ENCODE data around the gene SCAMP4. TPM values are rescaled to one million over a fixed set of nuclear protein-coding genes. Genes with fewer than 3 reads are reported as not detected.
"Not testable (repeated sequence)": the region's sequence is repeated elsewhere in the genome, so short reads cannot be mapped to it uniquely, and the experiment has no call there.

SCAMP4 gene
- polyA plus RNA-seq, 1 of the 3 experiments (the other 2 are of a cell fraction), result 30.0 TPM

DNA sequence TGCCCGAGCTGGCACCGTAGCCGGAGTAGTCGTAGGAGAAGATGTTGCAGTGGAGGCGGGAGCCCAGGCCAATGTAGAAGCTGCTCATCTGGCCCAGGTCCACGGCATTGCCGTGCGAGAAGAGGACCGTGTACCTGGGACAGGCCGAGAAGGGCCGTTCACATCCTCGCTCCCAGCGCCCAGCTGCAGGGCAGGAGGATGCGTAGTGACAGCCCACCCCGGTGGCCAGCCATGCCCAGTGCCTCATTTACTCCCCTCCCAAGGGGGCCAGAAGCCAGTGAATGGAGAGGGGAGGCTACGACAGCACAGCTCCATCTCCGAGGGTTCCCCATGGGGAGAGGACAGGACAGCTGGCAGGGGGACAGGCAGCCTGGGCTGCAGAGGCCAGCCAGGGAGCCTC is 25.2 kb upstream of the SCAMP4 start:
- H3K4me2 ChIP-seq; H3K4me3 ChIP-seq (ENCODE audit: low read depth in 2 of 2, low read length in 1 of 2); POLR2A ChIA-PET; H3F3A ChIP-seq (replicated peaks; ENCODE audit: insufficient read depth); H3K27me3 ChIP-seq (ENCODE audit: insufficient read depth); H3K9ac ChIP-seq; H2AFZ ChIP-seq (ENCODE audit: low read depth); CTCF ChIA-PET; H3K9me3 ChIP-seq; H3K9me2 ChIP-seq; H3K36me3 ChIP-seq (replicated peaks in 1 of 2; ENCODE audit: control insufficient read depth in 1 of 2, insufficient read depth in 2 of 2, low read length in 1 of 2); DNase-seq; H3K27ac ChIP-seq (ENCODE audit: low read depth in 2 of 2, low read length in 1 of 2): not testable (repeated sequence)
- Histone ChIP-seq H4K20me1 (ENCODE audit: insufficient read depth) (peaks cover 48% of the 10 kb centered on the region), H3K79me2 (ENCODE audit: insufficient read depth) (peaks cover 54% of the 10 kb centered on the region), H3K4me1 (ENCODE audit: control insufficient read depth in 1 of 2, insufficient read depth in 2 of 2, low read depth in 1 of 2, low read length in 1 of 2) (peaks cover 6 to 29% of the 10 kb centered on the region in 2 experiments; a peak in 1 of 4 replicates)
- WGBS (ENCODE audit: low lambda C conversion rate), result 95% methylated on average over 16 of the region's 17 CpGs

DNA sequence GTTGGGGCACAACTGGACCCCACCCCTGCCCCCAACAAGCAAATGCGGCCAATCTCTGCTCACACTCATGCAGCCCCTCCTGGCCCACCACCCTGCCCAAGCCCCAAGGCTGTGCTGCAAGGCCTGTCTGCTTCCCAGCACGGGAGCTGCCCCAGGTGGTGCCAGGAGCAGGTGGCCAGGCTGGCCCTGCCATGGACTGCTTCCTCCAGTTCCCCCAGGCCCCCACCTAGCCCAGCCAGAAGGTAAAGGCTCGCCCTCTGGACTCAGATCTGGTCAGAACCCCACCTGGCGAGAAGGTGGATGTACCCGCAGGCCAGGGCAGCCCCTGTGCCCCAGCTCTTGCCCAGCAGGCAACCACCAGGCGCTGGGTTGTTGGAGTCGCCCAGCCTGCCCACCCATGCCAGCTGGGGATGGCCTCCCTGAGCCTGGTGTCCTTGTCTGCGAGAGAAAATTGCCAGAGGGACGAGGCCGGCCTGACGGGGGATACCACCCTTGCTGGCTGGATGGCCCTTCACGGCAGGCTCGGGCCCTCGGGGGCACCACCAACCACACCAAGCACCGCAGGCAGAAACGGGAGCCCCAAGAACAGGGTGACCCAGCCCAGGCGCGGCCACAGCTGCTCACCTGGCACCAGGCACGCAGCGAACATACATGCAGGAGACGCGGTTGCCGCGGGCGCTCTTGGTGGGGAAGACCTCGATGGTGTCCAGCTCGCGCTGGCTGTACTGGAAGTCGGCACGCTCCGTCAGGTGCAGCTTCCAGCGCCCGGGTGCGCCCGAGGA is 24.4 kb upstream of the SCAMP4 start:
- POLR2A ChIA-PET, result no interaction called here
- Histone ChIP-seq H3K9me3 (no peaks in the 10 kb centered on the region), H3K36me3 (replicated peaks in 1 of 2; ENCODE audit: control insufficient read depth in 1 of 2, insufficient read depth in 2 of 2, low read length in 1 of 2) (peaks cover 0 to 7% of the 10 kb centered on the region in 2 experiments), H3F3A (replicated peaks; ENCODE audit: insufficient read depth) (no peaks in the 10 kb centered on the region), H3K4me3 (ENCODE audit: low read depth in 2 of 2, low read length in 1 of 2) (no peak overlapping the region), H3K4me2 (no peak overlapping the region), H3K4me1 (ENCODE audit: control insufficient read depth in 1 of 2, insufficient read depth in 2 of 2, low read depth in 1 of 2, low read length in 1 of 2) (peaks cover 6 to 29% of the 10 kb centered on the region in 2 experiments; a peak in 1 of 4 replicates), H3K9me2 (no peaks in the 10 kb centered on the region), H3K27me3 (ENCODE audit: insufficient read depth) (no peaks in the 10 kb centered on the region), H3K9ac (no peak overlapping the region), H2AFZ (ENCODE audit: low read depth) (no peak overlapping the region), H4K20me1 (ENCODE audit: insufficient read depth) (peaks cover 40% of the 10 kb centered on the region), H3K27ac (ENCODE audit: low read depth in 2 of 2, low read length in 1 of 2) (no peak overlapping the region), H3K79me2 (ENCODE audit: insufficient read depth) (peaks cover 46% of the 10 kb centered on the region)
- CTCF ChIA-PET, result no interaction called here
- DNase-seq, result no peak
- WGBS (ENCODE audit: low lambda C conversion rate), result 100% methylated on average over 12 of the region's 35 CpGs
- TF ChIP-seq TEAD4 (IDR thresholded peaks at IDR 0.05; ENCODE audit: borderline replicate concordance, insufficient read depth) (no peak), RFX5 (IDR thresholded peaks at IDR 0.05; ENCODE audit: low read length) (no peak), SIN3A (IDR thresholded peaks at IDR 0.05; ENCODE audit: borderline replicate concordance, low read depth, low read length) (no peak), YY1 (IDR thresholded peaks at IDR 0.05; ENCODE audit: low read depth) (no peak), TCF12 (IDR thresholded peaks at IDR 0.05) (no peak), GABPA (IDR thresholded peaks at IDR 0.05; ENCODE audit: low read depth) (no peak), EZH2phosphoT487 (IDR thresholded peaks at IDR 0.05; ENCODE audit: borderline replicate concordance, low read depth) (no peak), MXI1 (IDR thresholded peaks at IDR 0.05; ENCODE audit: low read depth, low read length) (no peak), GATA2 (CRISPR knock-in tag; IDR thresholded peaks at IDR 0.05) (no peak), POLR2AphosphoS5 (IDR thresholded peaks at IDR 0.05; ENCODE audit: low read depth, low read length) (no peak), RAD21 (IDR thresholded peaks at IDR 0.05; ENCODE audit: low read length) (no peak), FOXM1 (IDR thresholded peaks at IDR 0.05; ENCODE audit: low read depth) (no peak)
- TF ChIP-seq, protein P1, sequence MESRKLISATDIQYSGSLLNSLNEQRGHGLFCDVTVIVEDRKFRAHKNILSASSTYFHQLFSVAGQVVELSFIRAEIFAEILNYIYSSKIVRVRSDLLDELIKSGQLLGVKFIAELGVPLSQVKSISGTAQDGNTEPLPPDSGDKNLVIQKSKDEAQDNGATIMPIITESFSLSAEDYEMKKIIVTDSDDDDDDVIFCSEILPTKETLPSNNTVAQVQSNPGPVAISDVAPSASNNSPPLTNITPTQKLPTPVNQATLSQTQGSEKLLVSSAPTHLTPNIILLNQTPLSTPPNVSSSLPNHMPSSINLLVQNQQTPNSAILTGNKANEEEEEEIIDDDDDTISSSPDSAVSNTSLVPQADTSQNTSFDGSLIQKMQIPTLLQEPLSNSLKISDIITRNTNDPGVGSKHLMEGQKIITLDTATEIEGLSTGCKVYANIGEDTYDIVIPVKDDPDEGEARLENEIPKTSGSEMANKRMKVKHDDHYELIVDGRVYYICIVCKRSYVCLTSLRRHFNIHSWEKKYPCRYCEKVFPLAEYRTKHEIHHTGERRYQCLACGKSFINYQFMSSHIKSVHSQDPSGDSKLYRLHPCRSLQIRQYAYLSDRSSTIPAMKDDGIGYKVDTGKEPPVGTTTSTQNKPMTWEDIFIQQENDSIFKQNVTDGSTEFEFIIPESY (IDR thresholded peaks at IDR 0.05; ENCODE audit: borderline replicate concordance, low read depth), result no peak
- TF ChIP-seq, protein P2, sequence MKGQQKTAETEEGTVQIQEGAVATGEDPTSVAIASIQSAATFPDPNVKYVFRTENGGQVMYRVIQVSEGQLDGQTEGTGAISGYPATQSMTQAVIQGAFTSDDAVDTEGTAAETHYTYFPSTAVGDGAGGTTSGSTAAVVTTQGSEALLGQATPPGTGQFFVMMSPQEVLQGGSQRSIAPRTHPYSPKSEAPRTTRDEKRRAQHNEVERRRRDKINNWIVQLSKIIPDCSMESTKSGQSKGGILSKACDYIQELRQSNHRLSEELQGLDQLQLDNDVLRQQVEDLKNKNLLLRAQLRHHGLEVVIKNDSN (IDR thresholded peaks at IDR 0.05; ENCODE audit: borderline replicate concordance, low read depth), result no peak
- TF ChIP-seq, protein P3, sequence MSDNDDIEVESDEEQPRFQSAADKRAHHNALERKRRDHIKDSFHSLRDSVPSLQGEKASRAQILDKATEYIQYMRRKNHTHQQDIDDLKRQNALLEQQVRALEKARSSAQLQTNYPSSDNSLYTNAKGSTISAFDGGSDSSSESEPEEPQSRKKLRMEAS (IDR thresholded peaks at IDR 0.05; ENCODE audit: low read depth), result no peak
- TF ChIP-seq, protein P4, sequence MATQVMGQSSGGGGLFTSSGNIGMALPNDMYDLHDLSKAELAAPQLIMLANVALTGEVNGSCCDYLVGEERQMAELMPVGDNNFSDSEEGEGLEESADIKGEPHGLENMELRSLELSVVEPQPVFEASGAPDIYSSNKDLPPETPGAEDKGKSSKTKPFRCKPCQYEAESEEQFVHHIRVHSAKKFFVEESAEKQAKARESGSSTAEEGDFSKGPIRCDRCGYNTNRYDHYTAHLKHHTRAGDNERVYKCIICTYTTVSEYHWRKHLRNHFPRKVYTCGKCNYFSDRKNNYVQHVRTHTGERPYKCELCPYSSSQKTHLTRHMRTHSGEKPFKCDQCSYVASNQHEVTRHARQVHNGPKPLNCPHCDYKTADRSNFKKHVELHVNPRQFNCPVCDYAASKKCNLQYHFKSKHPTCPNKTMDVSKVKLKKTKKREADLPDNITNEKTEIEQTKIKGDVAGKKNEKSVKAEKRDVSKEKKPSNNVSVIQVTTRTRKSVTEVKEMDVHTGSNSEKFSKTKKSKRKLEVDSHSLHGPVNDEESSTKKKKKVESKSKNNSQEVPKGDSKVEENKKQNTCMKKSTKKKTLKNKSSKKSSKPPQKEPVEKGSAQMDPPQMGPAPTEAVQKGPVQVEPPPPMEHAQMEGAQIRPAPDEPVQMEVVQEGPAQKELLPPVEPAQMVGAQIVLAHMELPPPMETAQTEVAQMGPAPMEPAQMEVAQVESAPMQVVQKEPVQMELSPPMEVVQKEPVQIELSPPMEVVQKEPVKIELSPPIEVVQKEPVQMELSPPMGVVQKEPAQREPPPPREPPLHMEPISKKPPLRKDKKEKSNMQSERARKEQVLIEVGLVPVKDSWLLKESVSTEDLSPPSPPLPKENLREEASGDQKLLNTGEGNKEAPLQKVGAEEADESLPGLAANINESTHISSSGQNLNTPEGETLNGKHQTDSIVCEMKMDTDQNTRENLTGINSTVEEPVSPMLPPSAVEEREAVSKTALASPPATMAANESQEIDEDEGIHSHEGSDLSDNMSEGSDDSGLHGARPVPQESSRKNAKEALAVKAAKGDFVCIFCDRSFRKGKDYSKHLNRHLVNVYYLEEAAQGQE (IDR thresholded peaks at IDR 0.05; ENCODE audit: low read depth, low read length), result no peak
- TF ChIP-seq, protein P5, sequence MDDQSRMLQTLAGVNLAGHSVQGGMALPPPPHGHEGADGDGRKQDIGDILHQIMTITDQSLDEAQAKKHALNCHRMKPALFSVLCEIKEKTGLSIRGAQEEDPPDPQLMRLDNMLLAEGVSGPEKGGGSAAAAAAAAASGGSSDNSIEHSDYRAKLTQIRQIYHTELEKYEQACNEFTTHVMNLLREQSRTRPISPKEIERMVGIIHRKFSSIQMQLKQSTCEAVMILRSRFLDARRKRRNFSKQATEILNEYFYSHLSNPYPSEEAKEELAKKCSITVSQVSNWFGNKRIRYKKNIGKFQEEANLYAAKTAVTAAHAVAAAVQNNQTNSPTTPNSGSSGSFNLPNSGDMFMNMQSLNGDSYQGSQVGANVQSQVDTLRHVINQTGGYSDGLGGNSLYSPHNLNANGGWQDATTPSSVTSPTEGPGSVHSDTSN (IDR thresholded peaks at IDR 0.05), result no peak
- TF ChIP-seq, protein P6, sequence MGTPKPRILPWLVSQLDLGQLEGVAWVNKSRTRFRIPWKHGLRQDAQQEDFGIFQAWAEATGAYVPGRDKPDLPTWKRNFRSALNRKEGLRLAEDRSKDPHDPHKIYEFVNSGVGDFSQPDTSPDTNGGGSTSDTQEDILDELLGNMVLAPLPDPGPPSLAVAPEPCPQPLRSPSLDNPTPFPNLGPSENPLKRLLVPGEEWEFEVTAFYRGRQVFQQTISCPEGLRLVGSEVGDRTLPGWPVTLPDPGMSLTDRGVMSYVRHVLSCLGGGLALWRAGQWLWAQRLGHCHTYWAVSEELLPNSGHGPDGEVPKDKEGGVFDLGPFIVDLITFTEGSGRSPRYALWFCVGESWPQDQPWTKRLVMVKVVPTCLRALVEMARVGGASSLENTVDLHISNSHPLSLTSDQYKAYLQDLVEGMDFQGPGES (IDR thresholded peaks at IDR 0.05; ENCODE audit: low read depth, low read length), result no peak
